ENCODE results near the gene LFNG.

DNA sequence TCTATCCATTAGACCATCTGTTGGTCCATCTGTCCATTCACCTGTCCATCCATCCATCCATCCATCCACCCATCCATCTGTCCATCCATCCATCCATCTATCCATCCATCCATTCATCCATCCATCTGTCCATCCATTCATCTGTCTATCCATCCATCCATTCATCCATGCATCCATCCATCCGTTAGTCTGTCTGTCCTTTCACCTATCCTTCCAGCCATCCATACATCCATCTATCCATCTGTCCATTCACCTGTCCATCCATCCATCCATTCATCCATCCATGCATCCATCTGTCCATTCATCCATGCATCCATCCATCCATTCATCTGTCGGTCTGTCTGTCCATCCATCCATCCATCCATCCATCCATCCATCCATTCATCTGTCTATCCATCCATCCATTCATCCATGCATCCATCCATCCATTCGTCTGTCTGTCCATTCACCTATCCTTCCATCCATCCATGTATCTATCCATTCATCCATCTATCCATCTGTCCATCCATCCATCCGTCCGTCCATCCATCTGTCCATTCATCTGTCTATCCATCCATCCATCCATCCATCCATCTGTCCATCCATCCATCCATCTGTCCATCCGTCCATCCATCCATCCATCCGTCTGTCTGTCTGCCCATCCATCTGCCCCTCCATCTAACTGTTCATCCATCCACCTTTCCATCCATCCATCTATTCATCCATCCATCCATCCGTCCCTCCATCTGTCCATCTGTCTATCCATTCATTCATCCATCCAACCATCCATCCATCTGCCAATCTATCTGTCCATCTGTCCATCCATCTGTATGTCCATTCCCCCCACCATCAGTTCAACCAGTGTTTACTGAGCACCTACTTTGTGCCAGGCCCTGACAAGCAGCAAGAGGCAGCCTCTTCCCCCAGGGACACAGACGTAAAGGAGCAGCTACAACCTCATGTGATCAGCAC is 4.8 kb upstream of the LFNG start:
- TF ChIP-seq CTCF (IDR thresholded peaks at IDR 0.05) = no peak
- TF ChIP-seq POLR2A (IDR thresholded peaks at IDR 0.05) = no peak
